Testis (tissue), 3 donors: ENCODE data around the gene SCLY. TPM values are rescaled to one million over a fixed set of nuclear protein-coding genes. Genes with fewer than 3 reads are reported as not detected.

Source experiments
- DNase-seq: peaks from one replicate; pipeline ENCODE4 v3.0.0-alpha.2; 2019
- H3K27ac ChIP-seq, 2 donors: fragments of 200-600 bp; sonication (generic); one replicate each; pipeline ENCODE4 v1.5.1; 2019
- H3K27me3 ChIP-seq: fragments of 200-600 bp; sonication (generic); one replicate; pipeline ENCODE4 v1.5.1; 2019
- H3K36me3 ChIP-seq: fragments of 200-600 bp; sonication (generic); one replicate; pipeline ENCODE4 v1.5.1; 2017; ENCODE audit warnings: low read depth; ENCODE audit errors: missing control alignments
- H3K4me1 ChIP-seq: fragments of 200-600 bp; sonication (generic); one replicate; pipeline ENCODE4 v1.5.1; 2019
- H3K4me3 ChIP-seq, 2 donors: fragments of 200-600 bp; sonication (generic); one replicate each; pipeline ENCODE4 v1.5.1; 2017 to 2019
- H3K9me3 ChIP-seq: fragments of 200-600 bp; sonication (generic); one replicate; pipeline ENCODE4 v1.5.1; 2017
- POLR2A ChIP-seq: fragments of 450-650 bp; IDR thresholded peaks from one replicate; pipeline ENCODE4 v1.6.1; 2017; ENCODE audit warnings: antibody characterized with exemption, mild to moderate bottlenecking, moderate library complexity
- WGBS, 2 donors: methylation state at CpG; one replicate each; pipeline ENCODE4 v1.1.5; 2018; 5-methylcytosine and 5-hydroxymethylcytosine counted together
- intact Hi-C: fragments of 100-400 bp; cut with DNase I; formaldehyde crosslinking; loops from one replicate; pipeline ENCODE4 v1.15.1; 2023; ENCODE audit warnings: low total_unique reads
- polyA plus RNA-seq: library from polyadenylated mRNA; stranded (reverse); fragments of 350-450 nt; fragmentation: Illumina TruSeq; extraction: RNeasy Lipid Tissue Mini Kit (QIAGEN cat#74804); gene quantifications from one replicate; pipeline ENCODE4 v1.2.3, GENCODE V29; 2014; ENCODE audit warnings: low read depth, low replicate concordance; ENCODE audit not compliant: insufficient read depth
- total RNA-seq, 2 donors: library from RNA; depleted of rRNA; stranded (reverse); fragments of >200 nt; gene quantifications; one replicate each; pipeline ENCODE4 v1.2.3, GENCODE V29; 2016
- TF ChIP-seq, protein P1 (sequence below), 3 experiments: fragments of 450-650 bp in 2 of 3; fragments of 200-600 bp in 1 of 3; sonication (generic) in 1 of 3; IDR thresholded peaks; one replicate each; pipeline ENCODE4 v1.5.1; 2016 to 2019; ENCODE audit warnings: antibody characterized with exemption in 3 of 3, mild to moderate bottlenecking in 2 of 3, moderate library complexity in 1 of 3

SCLY gene
- total and polyA plus RNA-seq, 3 donors from 2014 or later = 19.6 to 40.2 (median 24.6) TPM

DNA sequence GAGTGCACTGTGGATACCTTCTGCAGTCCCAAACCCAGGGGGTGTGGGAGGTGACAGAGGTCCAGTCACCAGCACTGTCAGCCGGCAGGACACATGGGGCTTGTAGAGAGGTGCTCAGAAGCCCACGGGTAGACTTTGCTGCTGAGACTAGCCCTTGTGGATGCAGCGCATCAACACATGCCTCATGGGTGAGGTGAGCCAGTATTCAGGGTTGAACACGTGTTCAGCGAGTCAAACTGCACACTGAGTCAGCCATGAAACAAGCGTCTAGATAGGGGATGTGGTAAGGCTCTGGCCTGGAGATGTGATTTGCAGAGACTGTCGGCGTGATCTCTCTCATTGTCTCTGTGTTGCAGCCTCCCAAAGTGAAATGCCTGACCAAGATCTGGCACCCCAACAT lies 35.8 kb upstream of the SCLY start:
- H3K27ac ChIP-seq = no peak overlapping the region
- intact Hi-C loops = no loop called here
- 92 to 100% methylated on average over 5 to 8 of the region's 8 CpGs for WGBS, 2 donors
- no peaks in the 10 kb centered on the region for H3K4me1 ChIP-seq
- H3K9me3 ChIP-seq = no peaks in the 10 kb centered on the region
- H3K4me3 ChIP-seq = no peak overlapping the region
- H3K27me3 ChIP-seq = no peaks in the 10 kb centered on the region
- no peaks in the 10 kb centered on the region for H3K36me3 ChIP-seq
- no peak for DNase-seq
- no peak for TF ChIP-seq POLR2A
- TF ChIP-seq, protein P1, sequence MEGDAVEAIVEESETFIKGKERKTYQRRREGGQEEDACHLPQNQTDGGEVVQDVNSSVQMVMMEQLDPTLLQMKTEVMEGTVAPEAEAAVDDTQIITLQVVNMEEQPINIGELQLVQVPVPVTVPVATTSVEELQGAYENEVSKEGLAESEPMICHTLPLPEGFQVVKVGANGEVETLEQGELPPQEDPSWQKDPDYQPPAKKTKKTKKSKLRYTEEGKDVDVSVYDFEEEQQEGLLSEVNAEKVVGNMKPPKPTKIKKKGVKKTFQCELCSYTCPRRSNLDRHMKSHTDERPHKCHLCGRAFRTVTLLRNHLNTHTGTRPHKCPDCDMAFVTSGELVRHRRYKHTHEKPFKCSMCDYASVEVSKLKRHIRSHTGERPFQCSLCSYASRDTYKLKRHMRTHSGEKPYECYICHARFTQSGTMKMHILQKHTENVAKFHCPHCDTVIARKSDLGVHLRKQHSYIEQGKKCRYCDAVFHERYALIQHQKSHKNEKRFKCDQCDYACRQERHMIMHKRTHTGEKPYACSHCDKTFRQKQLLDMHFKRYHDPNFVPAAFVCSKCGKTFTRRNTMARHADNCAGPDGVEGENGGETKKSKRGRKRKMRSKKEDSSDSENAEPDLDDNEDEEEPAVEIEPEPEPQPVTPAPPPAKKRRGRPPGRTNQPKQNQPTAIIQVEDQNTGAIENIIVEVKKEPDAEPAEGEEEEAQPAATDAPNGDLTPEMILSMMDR (IDR thresholded peaks at IDR 0.05) = no peak

DNA sequence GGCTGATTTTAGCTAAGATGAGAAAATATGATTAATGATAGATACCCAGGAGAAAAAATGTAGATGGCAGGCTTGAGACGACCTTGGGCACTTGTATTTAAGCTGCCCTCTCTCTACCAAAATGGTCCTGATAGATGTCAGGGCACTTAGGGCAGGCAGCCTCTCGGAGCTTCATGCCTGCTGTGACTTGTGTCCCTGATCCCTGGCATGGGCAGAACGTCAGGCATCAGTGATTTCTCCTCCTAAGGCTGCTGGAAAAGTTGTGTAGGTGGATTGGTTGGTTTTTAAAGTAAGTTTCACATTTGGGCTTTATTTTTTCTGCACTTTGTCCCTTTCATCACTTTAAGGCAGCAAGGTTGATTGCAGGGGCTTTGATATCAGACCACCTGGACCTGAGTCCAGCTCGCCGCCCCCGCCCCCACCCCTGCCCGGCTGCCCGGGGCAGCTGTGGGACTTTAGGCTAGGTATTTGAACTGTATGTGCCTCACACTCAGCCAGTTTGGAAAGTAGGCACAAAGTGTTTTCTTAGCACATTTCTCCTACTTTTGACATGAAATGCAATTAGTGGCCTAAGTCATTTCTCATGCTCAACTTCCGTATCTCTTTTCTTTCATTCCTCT lies 35.0 kb upstream of the SCLY start:
- TF ChIP-seq, protein P1 (IDR thresholded peaks at IDR 0.05) = no peak
- TF ChIP-seq POLR2A = no peak
- no peaks in the 10 kb centered on the region for H3K4me1 ChIP-seq
- WGBS, 2 donors = 89 to 98% methylated on average over 9 of the region's 9 CpGs
- intact Hi-C loops = no loop called here
- DNase-seq = no peak
- no peaks in the 10 kb centered on the region for H3K27me3 ChIP-seq
- no peak overlapping the region for H3K27ac ChIP-seq
- no peaks in the 10 kb centered on the region for H3K36me3 ChIP-seq
- no peaks in the 10 kb centered on the region for H3K9me3 ChIP-seq
- H3K4me3 ChIP-seq = no peak overlapping the region

DNA sequence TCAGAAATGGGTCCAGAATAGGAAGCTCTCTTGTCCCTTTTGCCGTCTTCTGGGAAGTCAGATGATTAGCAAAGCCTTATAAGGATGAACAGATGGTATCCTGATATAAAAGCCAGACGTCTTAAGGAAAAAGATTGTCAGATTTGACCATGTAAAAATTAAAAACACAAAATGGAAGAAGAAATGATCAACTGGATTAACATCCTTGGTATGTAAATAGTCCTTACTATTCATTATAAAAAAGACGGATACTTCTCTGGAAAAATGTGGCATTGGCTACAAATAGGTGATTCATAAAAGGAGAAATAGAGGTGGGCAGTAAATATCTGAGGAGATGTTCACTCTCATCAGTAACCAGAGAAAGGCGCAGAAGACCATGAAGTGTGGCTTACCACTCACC lies 33.7 kb upstream of the SCLY start:
- intact Hi-C loops = no loop called here
- Histone ChIP-seq H3K9me3 (no peaks in the 10 kb centered on the region), H3K36me3 (no peaks in the 10 kb centered on the region), H3K4me3 (no peak overlapping the region), H3K27ac (no peak overlapping the region), H3K27me3 (no peaks in the 10 kb centered on the region), H3K4me1 (no peaks in the 10 kb centered on the region)
- no peak for TF ChIP-seq POLR2A
- TF ChIP-seq, protein P1 (IDR thresholded peaks at IDR 0.05) = no peak
- WGBS, 2 donors = 81 to 90% methylated on average over 4 of the region's 4 CpGs
- DNase-seq = no peak

DNA sequence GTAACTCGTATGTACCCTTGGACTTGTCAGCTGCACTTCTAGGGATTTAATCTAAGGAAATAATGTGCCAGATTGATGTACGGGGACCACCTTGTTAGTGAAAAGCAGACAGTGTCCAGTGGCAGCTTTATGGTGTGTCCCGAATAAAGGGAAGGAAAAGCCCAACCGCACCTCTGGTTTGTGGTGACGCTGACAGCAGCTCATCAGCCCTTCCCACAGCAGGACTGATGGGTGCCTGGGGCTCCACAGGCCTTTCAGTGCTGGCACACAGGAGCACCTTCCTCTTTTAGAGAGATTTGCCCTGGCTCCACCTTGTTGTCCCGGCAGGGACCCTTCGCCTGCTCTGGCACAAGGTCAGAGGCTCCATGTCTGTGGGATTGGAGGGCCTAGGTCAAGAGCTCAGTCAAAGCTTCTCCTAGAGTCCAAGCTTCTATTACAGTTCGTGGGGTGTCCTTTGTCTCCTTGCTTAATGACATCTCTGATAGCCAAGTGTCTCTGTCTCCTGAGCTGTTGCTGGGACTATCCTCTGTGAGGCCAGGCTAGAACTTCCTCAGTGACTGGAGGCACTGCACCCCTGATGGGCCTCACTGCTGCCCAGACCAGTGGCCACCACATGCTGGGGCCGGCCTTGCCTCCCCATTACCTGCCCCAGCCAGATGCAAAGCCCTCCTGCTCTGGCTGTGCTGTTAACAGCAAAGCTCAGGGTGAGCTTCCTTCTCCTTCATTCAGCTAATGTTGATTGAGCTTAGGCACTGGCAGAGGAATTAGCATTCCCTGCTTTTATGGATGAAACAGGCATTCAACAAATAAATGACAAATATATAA lies 33.0 kb upstream of the SCLY start:
- H3K4me3 ChIP-seq = no peak overlapping the region
- 85 to 89% methylated on average over 7 to 9 of the region's 9 CpGs for WGBS, 2 donors
- intact Hi-C loops = no loop called here
- H3K9me3 ChIP-seq = no peaks in the 10 kb centered on the region
- H3K4me1 ChIP-seq = no peaks in the 10 kb centered on the region
- no peak for DNase-seq
- H3K27ac ChIP-seq = no peak overlapping the region
- TF ChIP-seq, protein P1 (IDR thresholded peaks at IDR 0.05) = no peak
- TF ChIP-seq POLR2A = no peak
- no peaks in the 10 kb centered on the region for H3K27me3 ChIP-seq
- H3K36me3 ChIP-seq = no peaks in the 10 kb centered on the region
